Measurements from ENCODE around the gene TUB.

GRCh38 chr11:8066036-8066910 is 14.7 kb upstream of the TUB start:
- TF ChIP-seq CTCF (IDR thresholded peaks at IDR 0.05 in 8 of 11, conservative IDR thresholded peaks at IDR 0.05 in 3 of 11) (no peak), POLR2A (IDR thresholded peaks at IDR 0.05) (no peak)

Measured in spleen (tissue), 7 donors.